HepG2 (cell line): Measurements from ENCODE around the gene SLC22A4. TPM values are rescaled to one million over a fixed set of nuclear protein-coding genes. Genes with fewer than 3 reads are reported as not detected.

Source experiments
- ARNTL ChIP-seq: sonication (generic); formaldehyde crosslinking; IDR thresholded peaks from 2 replicates; pipeline ENCODE4 v1.4.0; 2020; ENCODE audit warnings: mild to moderate bottlenecking, missing genetic modification reagents
- ELF1 ChIP-seq: sonication (generic); formaldehyde crosslinking; IDR thresholded peaks from 2 replicates; pipeline ENCODE4 v1.4.0; 2020; ENCODE audit warnings: missing genetic modification reagents
- FOXA1 ChIP-seq, 2 experiments: fragments of 450-650 bp in 1 of 2; sonication (generic) in 1 of 2; formaldehyde crosslinking in 1 of 2; IDR thresholded peaks; 2 replicates each; pipeline versions ENCODE4 v1.4.0 to v1.6.1; 2016 to 2020; ENCODE audit warnings: missing genetic modification reagents in 1 of 2
- GABPA ChIP-seq, 2 experiments: IDR thresholded peaks; 2 replicates each; pipeline ENCODE4 v1.6.1; 2011 to 2016; ENCODE audit warnings: low read depth in 2 of 2, low read length in 1 of 2, missing biosample characterization in 1 of 2, missing genetic modification characterization in 1 of 2
- GTF2F1 ChIP-seq: fragments of 150-350 bp; IDR thresholded peaks from 2 replicates; pipeline ENCODE4 v1.6.1; 2014; ENCODE audit warnings: low read length
- HDAC1 ChIP-seq: sonication (generic); formaldehyde crosslinking; IDR thresholded peaks from 2 replicates; pipeline ENCODE4 v1.5.1; 2020; ENCODE audit warnings: mild to moderate bottlenecking, missing genetic modification reagents
- HHEX ChIP-seq: IDR thresholded peaks from 2 replicates; pipeline ENCODE4 v1.6.1; 2016; ENCODE audit warnings: control low read depth
- HIVEP1 ChIP-seq: sonication (generic); formaldehyde crosslinking; IDR thresholded peaks from 2 replicates; pipeline ENCODE4 v1.4.0; 2020; ENCODE audit warnings: mild to moderate bottlenecking, missing genetic modification reagents
- HNRNPUL1 ChIP-seq: fragments of 200-400 bp; formaldehyde crosslinking; IDR thresholded peaks from 2 replicates; pipeline ENCODE4 v1.6.1; 2017; ENCODE audit warnings: low read depth, mild to moderate bottlenecking, low read length, moderate library complexity
- NFYC ChIP-seq: IDR thresholded peaks from 2 replicates; pipeline ENCODE4 v1.6.1; 2016; ENCODE audit warnings: missing genetic modification reagents, missing compliant biosample characterization
- PHF21A ChIP-seq: sonication (generic); formaldehyde crosslinking; IDR thresholded peaks from 2 replicates; pipeline ENCODE4 v1.5.0; 2020; ENCODE audit warnings: mild to moderate bottlenecking, missing genetic modification reagents
- SOX6 ChIP-seq, 2 experiments: fragments of 450-650 bp in 1 of 2; sonication (generic) in 1 of 2; formaldehyde crosslinking in 1 of 2; IDR thresholded peaks; 2 replicates each; pipeline versions ENCODE4 v1.4.0 to v1.6.1; 2017 to 2020; ENCODE audit warnings: antibody characterized with exemption in 1 of 2, mild to moderate bottlenecking in 1 of 2, missing genetic modification reagents in 1 of 2
- SRSF1 ChIP-seq: fragments of 200-400 bp; formaldehyde crosslinking; optimal IDR thresholded peaks from 2 replicates; pipeline ENCODE3; 2017; ENCODE audit warnings: mild to moderate bottlenecking, low read depth, low read length, moderate library complexity
- ZFP41 ChIP-seq: sonication (generic); formaldehyde crosslinking; IDR thresholded peaks from 2 replicates; pipeline ENCODE4 v1.4.0; 2020; ENCODE audit warnings: mild to moderate bottlenecking, missing genetic modification reagents, borderline replicate concordance
- ZFP82 ChIP-seq: sonication (generic); formaldehyde crosslinking; IDR thresholded peaks from 2 replicates; pipeline ENCODE4 v1.5.1; 2020; ENCODE audit warnings: mild to moderate bottlenecking, missing genetic modification reagents, borderline replicate concordance
- ZNF547 ChIP-seq: sonication (generic); formaldehyde crosslinking; IDR thresholded peaks from 2 replicates; pipeline ENCODE4 v1.5.1; 2020; ENCODE audit warnings: mild to moderate bottlenecking, missing genetic modification reagents
- polyA plus RNA-seq, 8 experiments: library from polyadenylated mRNA; depleted of rRNA in 3 of 8; stranded (reverse) in 7 of 8; unstranded in 1 of 8; fragments of >200 nt; fragmentation: Illumina TruSeq in 4 of 8; extraction: Trizol in 4 of 8; gene quantifications; 2 replicates each; pipeline versions ENCODE4 v1.2.1 to v1.2.3, GENCODE V29; 2011 to 2016; ENCODE audit warnings: low read depth in 4 of 8, missing spikeins in 1 of 8, mixed read lengths in 1 of 8; ENCODE audit not compliant: insufficient read depth in 1 of 8
- total RNA-seq, 5 experiments: library from RNA; depleted of rRNA; stranded (reverse); fragments of >200 nt; fragmentation: Illumina TruSeq; extraction: Trizol; gene quantifications; 2 replicates each; pipeline ENCODE4 v1.2.3, GENCODE V29; 2016; ENCODE audit warnings: low read depth in 1 of 5
- TF ChIP-seq, protein P1 (sequence below): sonication (generic); formaldehyde crosslinking; IDR thresholded peaks from 2 replicates; pipeline ENCODE4 v1.5.1; 2020; ENCODE audit warnings: missing genetic modification reagents, mild to moderate bottlenecking, borderline replicate concordance
- TF ChIP-seq, protein P2 (sequence below): sonication (generic); formaldehyde crosslinking; IDR thresholded peaks from 2 replicates; pipeline ENCODE4 v1.4.0; 2020; ENCODE audit warnings: missing genetic modification reagents
- TF ChIP-seq, protein P3 (sequence below), 2 experiments: sonication (generic) in 1 of 2; formaldehyde crosslinking in 1 of 2; IDR thresholded peaks; 2 replicates each; pipeline versions ENCODE4 v1.4.0 to v1.6.1; 2018 to 2020; ENCODE audit warnings: missing genetic modification reagents in 2 of 2, borderline replicate concordance in 1 of 2, low read depth in 1 of 2, mild to moderate bottlenecking in 1 of 2, missing biosample characterization in 1 of 2
- TF ChIP-seq, protein P4 (sequence below): sonication (generic); formaldehyde crosslinking; IDR thresholded peaks from 2 replicates; pipeline ENCODE4 v1.5.0; 2020; ENCODE audit warnings: mild to moderate bottlenecking, missing genetic modification reagents, moderate library complexity
- TF ChIP-seq, protein P5 (sequence below): sonication (generic); formaldehyde crosslinking; IDR thresholded peaks from 2 replicates; pipeline ENCODE4 v1.5.0; 2020; ENCODE audit warnings: missing genetic modification reagents

Gene SLC22A4
- total and polyA plus RNA-seq, 2 of the 13 experiments (the other 11 are each of a cell fraction or from before 2014, with no cell fraction given), result 0.33 to 0.62 TPM

DNA sequence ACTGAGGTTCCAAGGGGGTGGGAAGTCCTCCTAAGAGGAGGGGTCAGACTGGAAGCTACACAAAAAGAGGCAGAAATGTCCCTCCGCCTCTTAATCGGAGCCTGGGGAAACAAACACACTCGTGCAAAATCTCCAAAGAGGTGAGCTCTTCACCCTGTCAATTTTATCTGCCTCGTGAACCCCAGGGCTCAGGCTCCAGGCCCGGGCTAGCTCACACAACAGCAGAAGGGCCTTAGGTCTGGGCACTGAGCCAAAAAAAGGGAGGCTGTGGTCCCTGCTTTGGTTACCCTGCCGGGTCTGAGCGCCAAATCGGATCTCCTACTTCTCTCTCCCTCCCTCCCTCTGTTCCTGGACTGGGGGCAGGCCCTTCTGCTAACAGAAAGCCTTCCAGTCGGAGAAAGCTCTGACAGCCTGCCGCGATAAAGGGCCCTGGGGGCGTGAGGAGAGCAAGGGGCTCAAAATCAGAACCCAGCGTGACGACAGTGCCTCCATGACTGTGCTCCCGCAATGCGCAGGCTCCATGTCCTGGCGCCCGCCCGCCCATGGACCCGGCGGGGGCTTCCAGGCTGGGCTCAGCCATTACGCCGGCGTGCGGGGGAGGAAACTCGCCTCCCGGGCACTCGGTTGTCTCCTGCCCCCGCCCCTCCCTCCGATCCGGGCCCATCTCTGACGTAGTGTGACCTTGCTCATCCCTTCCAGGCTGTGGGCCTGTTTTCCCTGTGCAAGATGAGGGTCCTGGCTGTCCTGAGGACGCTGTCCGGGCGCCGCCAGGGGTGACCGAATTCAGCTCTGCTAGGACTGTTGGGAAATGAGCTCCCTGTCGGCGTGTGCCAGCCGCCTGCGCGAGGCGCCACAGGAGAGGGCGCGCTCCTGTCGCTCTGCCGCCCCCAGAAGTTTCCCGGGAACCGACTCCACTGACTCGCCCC is 865 bp upstream of the SLC22A4 start (continued):
- TF ChIP-seq, protein P1, sequence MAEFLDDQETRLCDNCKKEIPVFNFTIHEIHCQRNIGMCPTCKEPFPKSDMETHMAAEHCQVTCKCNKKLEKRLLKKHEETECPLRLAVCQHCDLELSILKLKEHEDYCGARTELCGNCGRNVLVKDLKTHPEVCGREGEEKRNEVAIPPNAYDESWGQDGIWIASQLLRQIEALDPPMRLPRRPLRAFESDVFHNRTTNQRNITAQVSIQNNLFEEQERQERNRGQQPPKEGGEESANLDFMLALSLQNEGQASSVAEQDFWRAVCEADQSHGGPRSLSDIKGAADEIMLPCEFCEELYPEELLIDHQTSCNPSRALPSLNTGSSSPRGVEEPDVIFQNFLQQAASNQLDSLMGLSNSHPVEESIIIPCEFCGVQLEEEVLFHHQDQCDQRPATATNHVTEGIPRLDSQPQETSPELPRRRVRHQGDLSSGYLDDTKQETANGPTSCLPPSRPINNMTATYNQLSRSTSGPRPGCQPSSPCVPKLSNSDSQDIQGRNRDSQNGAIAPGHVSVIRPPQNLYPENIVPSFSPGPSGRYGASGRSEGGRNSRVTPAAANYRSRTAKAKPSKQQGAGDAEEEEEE (CRISPR knock-in tag), result no peak
- TF ChIP-seq ZNF547 (peak; percentile 87; the same call in 1 of the 2 replicates), HIVEP1 (CRISPR knock-in tag) (peak; percentile 83; the same call in 1 of the 2 replicates), GTF2F1 (no peak), HHEX (CRISPR knock-in tag) (no peak), NFYC (CRISPR knock-in tag) (no peak), GABPA (IDR thresholded peaks at IDR 0.05; ENCODE audit: low read depth, low read length) (no peak), GABPA (CRISPR knock-in tag; IDR thresholded peaks at IDR 0.05; ENCODE audit: low read depth) (peak; percentile 28; the same call in 1 of the 2 replicates), HNRNPUL1 (no peak), SOX6 (IDR thresholded peaks at IDR 0.05) (no peak), SOX6 (CRISPR knock-in tag; IDR thresholded peaks at IDR 0.05) (no peak; the same call in none of the 2 replicates), HDAC1 (CRISPR knock-in tag) (no peak), PHF21A (peak; percentile 43), SRSF1 (peak; percentile 66), ZFP82 (CRISPR knock-in tag) (peak; percentile 87; the same call in 1 of the 2 replicates), FOXA1 (IDR thresholded peaks at IDR 0.05) (no peak), FOXA1 (CRISPR knock-in tag; IDR thresholded peaks at IDR 0.05) (no peak), ELF1 (CRISPR knock-in tag) (peak; percentile 34), ZFP41 (CRISPR knock-in tag) (no peak), ARNTL (CRISPR knock-in tag) (no peak)
- TF ChIP-seq, protein P2, sequence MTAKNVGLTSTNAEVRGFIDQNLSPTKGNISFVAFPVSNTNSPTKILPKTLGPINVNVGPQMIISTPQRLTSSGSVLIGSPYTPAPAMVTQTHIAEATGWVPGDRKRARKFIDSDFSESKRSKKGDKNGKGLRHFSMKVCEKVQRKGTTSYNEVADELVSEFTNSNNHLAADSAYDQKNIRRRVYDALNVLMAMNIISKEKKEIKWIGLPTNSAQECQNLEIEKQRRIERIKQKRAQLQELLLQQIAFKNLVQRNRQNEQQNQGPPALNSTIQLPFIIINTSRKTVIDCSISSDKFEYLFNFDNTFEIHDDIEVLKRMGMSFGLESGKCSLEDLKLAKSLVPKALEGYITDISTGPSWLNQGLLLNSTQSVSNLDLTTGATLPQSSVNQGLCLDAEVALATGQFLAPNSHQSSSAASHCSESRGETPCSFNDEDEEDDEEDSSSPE (CRISPR knock-in tag), result 0 out of 2 replicates have a peak, but pooled peaks have one; percentile 21
- TF ChIP-seq, protein P3, sequence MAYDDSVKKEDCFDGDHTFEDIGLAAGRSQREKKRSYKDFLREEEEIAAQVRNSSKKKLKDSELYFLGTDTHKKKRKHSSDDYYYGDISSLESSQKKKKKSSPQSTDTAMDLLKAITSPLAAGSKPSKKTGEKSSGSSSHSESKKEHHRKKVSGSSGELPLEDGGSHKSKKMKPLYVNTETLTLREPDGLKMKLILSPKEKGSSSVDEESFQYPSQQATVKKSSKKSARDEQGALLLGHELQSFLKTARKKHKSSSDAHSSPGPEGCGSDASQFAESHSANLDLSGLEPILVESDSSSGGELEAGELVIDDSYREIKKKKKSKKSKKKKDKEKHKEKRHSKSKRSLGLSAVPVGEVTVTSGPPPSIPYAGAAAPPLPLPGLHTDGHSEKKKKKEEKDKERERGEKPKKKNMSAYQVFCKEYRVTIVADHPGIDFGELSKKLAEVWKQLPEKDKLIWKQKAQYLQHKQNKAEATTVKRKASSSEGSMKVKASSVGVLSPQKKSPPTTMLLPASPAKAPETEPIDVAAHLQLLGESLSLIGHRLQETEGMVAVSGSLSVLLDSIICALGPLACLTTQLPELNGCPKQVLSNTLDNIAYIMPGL (CRISPR knock-in tag; IDR thresholded peaks at IDR 0.05; ENCODE audit: borderline replicate concordance in 1 of 2, low read depth in 1 of 2), result peak; percentile 61 to 64; a peak in 3 of 4 replicates
- TF ChIP-seq, protein P4, sequence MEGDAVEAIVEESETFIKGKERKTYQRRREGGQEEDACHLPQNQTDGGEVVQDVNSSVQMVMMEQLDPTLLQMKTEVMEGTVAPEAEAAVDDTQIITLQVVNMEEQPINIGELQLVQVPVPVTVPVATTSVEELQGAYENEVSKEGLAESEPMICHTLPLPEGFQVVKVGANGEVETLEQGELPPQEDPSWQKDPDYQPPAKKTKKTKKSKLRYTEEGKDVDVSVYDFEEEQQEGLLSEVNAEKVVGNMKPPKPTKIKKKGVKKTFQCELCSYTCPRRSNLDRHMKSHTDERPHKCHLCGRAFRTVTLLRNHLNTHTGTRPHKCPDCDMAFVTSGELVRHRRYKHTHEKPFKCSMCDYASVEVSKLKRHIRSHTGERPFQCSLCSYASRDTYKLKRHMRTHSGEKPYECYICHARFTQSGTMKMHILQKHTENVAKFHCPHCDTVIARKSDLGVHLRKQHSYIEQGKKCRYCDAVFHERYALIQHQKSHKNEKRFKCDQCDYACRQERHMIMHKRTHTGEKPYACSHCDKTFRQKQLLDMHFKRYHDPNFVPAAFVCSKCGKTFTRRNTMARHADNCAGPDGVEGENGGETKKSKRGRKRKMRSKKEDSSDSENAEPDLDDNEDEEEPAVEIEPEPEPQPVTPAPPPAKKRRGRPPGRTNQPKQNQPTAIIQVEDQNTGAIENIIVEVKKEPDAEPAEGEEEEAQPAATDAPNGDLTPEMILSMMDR, result peak; percentile 43
- TF ChIP-seq, protein P5, sequence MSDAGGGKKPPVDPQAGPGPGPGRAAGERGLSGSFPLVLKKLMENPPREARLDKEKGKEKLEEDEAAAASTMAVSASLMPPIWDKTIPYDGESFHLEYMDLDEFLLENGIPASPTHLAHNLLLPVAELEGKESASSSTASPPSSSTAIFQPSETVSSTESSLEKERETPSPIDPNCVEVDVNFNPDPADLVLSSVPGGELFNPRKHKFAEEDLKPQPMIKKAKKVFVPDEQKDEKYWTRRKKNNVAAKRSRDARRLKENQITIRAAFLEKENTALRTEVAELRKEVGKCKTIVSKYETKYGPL (CRISPR knock-in tag), result no peak
